ACC112 (cell line): ENCODE results near the gene CSRP1.

Experiments used
- H2AFZ ChIP-seq: fragments of 200-600 bp; sonication (generic); one replicate; pipeline ENCODE4 v1.6.0; 2017; ENCODE audit warnings: antibody characterized with exemption, low read length; ENCODE audit not compliant: unreplicated experiment
- H3K27ac ChIP-seq: fragments of 200-600 bp; sonication (generic); 2 replicates; pipeline ENCODE4 v1.5.1; 2014; ENCODE audit warnings: low read depth, mild to moderate bottlenecking, antibody characterized with exemption, low read length, moderate library complexity
- H3K27me3 ChIP-seq: fragments of 200-600 bp; sonication (generic); 2 replicates; pipeline ENCODE4 v1.6.1; 2014; ENCODE audit warnings: mild to moderate bottlenecking, antibody characterized with exemption, low read length, moderate library complexity, mixed read lengths; ENCODE audit not compliant: insufficient read depth
- H3K36me3 ChIP-seq: fragments of 200-600 bp; sonication (generic); 2 replicates; pipeline ENCODE4 v1.6.1; 2016; ENCODE audit warnings: mild to moderate bottlenecking, antibody characterized with exemption, low read length, moderate library complexity, mixed read lengths; ENCODE audit not compliant: insufficient read depth
- H3K4me1 ChIP-seq: fragments of 200-600 bp; sonication (generic); one replicate; pipeline ENCODE4 v1.6.1; 2016; ENCODE audit warnings: low read length, mixed read lengths; ENCODE audit not compliant: insufficient read depth, unreplicated experiment, control insufficient read depth
- H3K4me3 ChIP-seq: fragments of 200-600 bp; sonication (generic); 2 replicates; pipeline ENCODE4 v1.5.1; 2014; ENCODE audit warnings: mild to moderate bottlenecking, low read depth, low read length
- H3K79me2 ChIP-seq: fragments of 200-600 bp; sonication (generic); one replicate; pipeline ENCODE4 v1.6.0; 2016; ENCODE audit warnings: low read length; ENCODE audit not compliant: control insufficient read depth, unreplicated experiment, insufficient read depth

CSRP1 gene

GRCh38 chr1:201461645-201462441 lies 45.1 kb downstream of the CSRP1 start:
- Histone ChIP-seq H3K4me1 (peaks cover 54% of the 10 kb centered on the region), H3K27me3 (no peaks in the 10 kb centered on the region), H3K4me3 (peak overlapping the region; percentile 8; the same call in 1 of the 2 replicates), H3K27ac (peak overlapping the region; percentile 94), H3K79me2 (peaks cover 12% of the 10 kb centered on the region), H3K36me3 (no peaks in the 10 kb centered on the region), H2AFZ (no peak overlapping the region)

- Histone ChIP-seq H3K4me3 (peak overlapping the region; percentile 8; the same call in 1 of the 2 replicates), H2AFZ (no peak overlapping the region), H3K79me2 (peaks cover 5% of the 10 kb centered on the region), H3K27ac (peak overlapping the region; percentile 94), H3K4me1 (peaks cover 56% of the 10 kb centered on the region), H3K36me3 (no peaks in the 10 kb centered on the region), H3K27me3 (no peaks in the 10 kb centered on the region)
These were observed 45.9 kb downstream of the CSRP1 start for GRCh38 chr1:201460814-201461644.

GRCh38 chr1:201459775-201460174 lies 47.1 kb downstream of the CSRP1 start:
- Histone ChIP-seq H3K79me2 (no peaks in the 10 kb centered on the region), H3K4me3 (no peak overlapping the region), H3K27me3 (no peaks in the 10 kb centered on the region), H3K36me3 (no peaks in the 10 kb centered on the region), H3K27ac (no peak overlapping the region), H2AFZ (no peak overlapping the region), H3K4me1 (peaks cover 63% of the 10 kb centered on the region)

GRCh38 chr1:201459052-201459451 lies 47.9 kb downstream of the CSRP1 start:
- Histone ChIP-seq H3K4me1 (peaks cover 70% of the 10 kb centered on the region), H2AFZ (no peak overlapping the region), H3K36me3 (no peaks in the 10 kb centered on the region), H3K27ac (no peak overlapping the region), H3K27me3 (no peaks in the 10 kb centered on the region), H3K79me2 (no peaks in the 10 kb centered on the region), H3K4me3 (no peak overlapping the region)

- Histone ChIP-seq H2AFZ (peak overlapping the region; percentile 33), H3K27ac (peak overlapping the region; percentile 84), H3K79me2 (no peaks in the 10 kb centered on the region), H3K27me3 (no peaks in the 10 kb centered on the region), H3K36me3 (no peaks in the 10 kb centered on the region), H3K4me1 (peaks cover 73% of the 10 kb centered on the region), H3K4me3 (peak overlapping the region; percentile 44)
These were observed 49.4 kb downstream of the CSRP1 start for GRCh38 chr1:201457508-201457960.

- Histone ChIP-seq H3K4me1 (peaks cover 67% of the 10 kb centered on the region), H3K4me3 (peak overlapping the region; percentile 44), H3K36me3 (no peaks in the 10 kb centered on the region), H3K27ac (peak overlapping the region; percentile 84), H3K27me3 (no peaks in the 10 kb centered on the region), H2AFZ (peak overlapping the region; percentile 33), H3K79me2 (no peaks in the 10 kb centered on the region)
These were observed 50.2 kb downstream of the CSRP1 start for GRCh38 chr1:201456499-201457309.

GRCh38 chr1:201455098-201455497 lies 51.8 kb downstream of the CSRP1 start:
- Histone ChIP-seq H3K36me3 (no peaks in the 10 kb centered on the region), H3K27ac (no peak overlapping the region), H3K79me2 (no peaks in the 10 kb centered on the region), H3K4me1 (peaks cover 64% of the 10 kb centered on the region), H3K27me3 (no peaks in the 10 kb centered on the region), H2AFZ (no peak overlapping the region), H3K4me3 (no peak overlapping the region)

GRCh38 chr1:201454608-201455007 lies 52.3 kb downstream of the CSRP1 start:
- Histone ChIP-seq H3K4me1 (peaks cover 59% of the 10 kb centered on the region), H3K27me3 (no peaks in the 10 kb centered on the region), H3K27ac (peak overlapping the region; percentile 52; the same call in 1 of the 2 replicates), H3K79me2 (no peaks in the 10 kb centered on the region), H3K4me3 (no peak overlapping the region), H3K36me3 (no peaks in the 10 kb centered on the region), H2AFZ (peak overlapping the region; percentile 22)

- no peak overlapping the region for H3K4me3 ChIP-seq
- H3K4me1 ChIP-seq: peaks cover 59% of the 10 kb centered on the region
- no peaks in the 10 kb centered on the region for H3K79me2 ChIP-seq
- H3K36me3 ChIP-seq: no peaks in the 10 kb centered on the region
- H2AFZ ChIP-seq: no peak overlapping the region
- no peaks in the 10 kb centered on the region for H3K27me3 ChIP-seq
- no peak overlapping the region for H3K27ac ChIP-seq
These were observed 54.1 kb downstream of the CSRP1 start for GRCh38 chr1:201452866-201453265.

GRCh38 chr1:201450721-201451291 lies 56.1 kb downstream of the CSRP1 start:
- Histone ChIP-seq H3K4me3 (no peak overlapping the region), H3K27ac (peak overlapping the region; percentile 45), H3K4me1 (peaks cover 41% of the 10 kb centered on the region), H3K27me3 (no peaks in the 10 kb centered on the region), H2AFZ (peak overlapping the region; percentile 55), H3K36me3 (no peaks in the 10 kb centered on the region), H3K79me2 (no peaks in the 10 kb centered on the region)
